Right kidney (tissue), 1 donor: ENCODE measurements around the gene CYP2W1.

Experiments
- DNase-seq: peaks from one replicate; pipeline ENCODE4 v3.0.0-alpha.2; 2016

The CYP2W1 gene

DNA sequence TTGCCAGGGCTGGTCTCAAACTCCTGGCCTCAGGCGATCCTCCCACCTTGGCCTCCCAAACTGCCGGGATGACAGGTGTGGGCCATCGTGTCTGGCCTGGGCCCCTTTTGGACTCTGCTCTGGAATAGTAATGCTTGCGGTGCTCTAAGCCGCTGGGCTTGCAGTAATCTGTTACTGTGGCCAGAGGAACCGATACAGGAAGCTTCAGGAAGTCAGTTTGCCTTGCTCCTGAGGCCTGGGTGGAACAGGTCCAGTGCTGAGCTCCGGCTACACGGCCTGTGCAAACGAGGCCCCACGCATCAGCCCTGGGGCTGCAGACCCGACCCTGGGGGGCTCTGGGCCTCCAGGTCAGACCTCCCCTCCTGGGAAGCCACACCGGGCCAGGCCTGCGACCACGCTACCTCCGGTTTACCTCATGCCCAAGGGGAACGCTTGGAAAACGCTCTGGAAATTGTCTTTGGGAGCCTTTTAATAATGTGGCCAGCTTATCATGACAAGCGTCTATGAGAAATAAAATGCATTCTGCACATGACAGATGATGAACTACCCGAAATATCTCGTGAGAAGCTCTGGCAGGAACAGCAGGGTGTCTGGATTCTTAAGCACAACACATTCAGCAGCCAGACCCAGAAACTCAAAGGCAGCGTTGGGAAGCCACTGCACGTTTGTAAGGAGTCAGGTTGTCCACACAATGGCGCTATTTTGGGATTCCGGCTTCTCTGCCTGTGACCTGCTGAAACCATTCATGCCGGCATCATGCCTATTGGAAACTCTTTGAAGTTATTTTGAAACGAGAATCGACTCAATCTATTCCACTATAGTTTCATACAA lies 18.4 kb upstream of the CYP2W1 start:
- no peak for DNase-seq

DNA sequence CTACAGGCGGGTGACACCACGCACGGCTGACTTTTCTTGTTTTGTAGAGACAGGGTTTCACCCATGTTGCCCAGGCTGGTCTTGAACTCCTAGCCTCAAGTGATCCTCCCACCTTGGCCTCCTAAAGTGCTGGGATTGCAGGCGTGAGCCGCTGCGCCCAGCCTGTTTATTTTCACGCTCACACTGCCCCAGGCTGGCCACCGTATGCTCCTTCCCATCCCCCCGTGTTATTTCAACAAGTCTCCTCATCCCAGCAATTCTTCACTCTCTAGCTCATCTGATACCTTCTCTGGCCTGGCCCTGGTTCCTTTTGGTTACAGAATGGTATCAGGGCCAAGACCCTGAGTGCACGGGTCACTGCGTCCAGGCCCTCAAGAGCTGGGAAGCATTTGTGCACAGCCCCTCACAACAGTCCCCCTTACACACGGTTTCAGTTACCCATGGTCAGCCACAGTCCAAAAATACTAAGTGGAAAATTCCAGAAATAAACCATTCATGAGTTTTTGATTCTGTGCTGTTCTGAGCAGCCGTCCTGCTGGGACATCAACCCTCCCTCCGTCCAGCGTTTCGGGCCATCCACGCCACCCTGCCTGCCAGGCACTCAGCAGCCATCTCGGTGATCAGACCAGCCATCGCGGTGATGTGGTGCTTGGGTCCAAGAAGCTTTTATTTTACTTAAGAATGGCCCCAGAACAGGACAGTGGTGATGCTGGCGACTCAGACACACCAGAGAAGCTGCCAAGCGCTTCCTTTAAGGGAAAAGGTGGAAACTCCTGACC lies 16.5 kb upstream of the CYP2W1 start:
- no peak for DNase-seq

DNA sequence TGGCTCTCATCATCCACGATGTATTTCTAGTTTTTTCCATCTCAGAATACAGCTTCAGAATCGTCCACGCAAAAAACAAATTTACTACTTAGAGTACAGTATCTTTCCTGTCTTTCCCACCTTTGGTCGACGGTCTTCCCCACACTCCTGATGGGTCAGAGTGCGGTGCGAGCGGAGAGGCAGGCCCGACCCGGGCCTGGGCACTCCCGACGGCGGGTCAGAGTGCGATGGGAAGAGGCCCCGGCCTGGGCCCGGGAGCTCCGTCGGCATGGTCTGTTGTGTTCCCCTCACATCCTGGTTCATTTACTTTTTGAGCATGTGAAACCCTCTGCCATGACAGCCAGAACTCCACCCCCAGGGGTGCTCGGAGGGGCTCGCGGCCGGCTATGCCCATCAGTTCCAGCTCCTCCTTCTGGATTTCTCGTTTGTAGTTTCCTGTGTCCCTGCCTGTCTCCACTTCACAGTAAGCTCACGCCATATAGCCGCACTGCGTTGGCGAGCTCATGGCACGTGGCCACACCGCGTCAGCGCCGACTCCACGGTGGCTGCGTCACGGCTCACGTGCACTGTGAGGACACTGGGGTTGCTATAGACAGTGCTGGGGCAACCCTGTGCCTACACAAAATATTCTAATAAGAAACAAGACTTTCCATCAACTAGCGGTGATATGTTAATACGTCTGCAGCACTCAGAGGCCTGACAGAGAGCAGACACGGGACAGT lies 15.5 kb upstream of the CYP2W1 start:
- no peak for DNase-seq

DNA sequence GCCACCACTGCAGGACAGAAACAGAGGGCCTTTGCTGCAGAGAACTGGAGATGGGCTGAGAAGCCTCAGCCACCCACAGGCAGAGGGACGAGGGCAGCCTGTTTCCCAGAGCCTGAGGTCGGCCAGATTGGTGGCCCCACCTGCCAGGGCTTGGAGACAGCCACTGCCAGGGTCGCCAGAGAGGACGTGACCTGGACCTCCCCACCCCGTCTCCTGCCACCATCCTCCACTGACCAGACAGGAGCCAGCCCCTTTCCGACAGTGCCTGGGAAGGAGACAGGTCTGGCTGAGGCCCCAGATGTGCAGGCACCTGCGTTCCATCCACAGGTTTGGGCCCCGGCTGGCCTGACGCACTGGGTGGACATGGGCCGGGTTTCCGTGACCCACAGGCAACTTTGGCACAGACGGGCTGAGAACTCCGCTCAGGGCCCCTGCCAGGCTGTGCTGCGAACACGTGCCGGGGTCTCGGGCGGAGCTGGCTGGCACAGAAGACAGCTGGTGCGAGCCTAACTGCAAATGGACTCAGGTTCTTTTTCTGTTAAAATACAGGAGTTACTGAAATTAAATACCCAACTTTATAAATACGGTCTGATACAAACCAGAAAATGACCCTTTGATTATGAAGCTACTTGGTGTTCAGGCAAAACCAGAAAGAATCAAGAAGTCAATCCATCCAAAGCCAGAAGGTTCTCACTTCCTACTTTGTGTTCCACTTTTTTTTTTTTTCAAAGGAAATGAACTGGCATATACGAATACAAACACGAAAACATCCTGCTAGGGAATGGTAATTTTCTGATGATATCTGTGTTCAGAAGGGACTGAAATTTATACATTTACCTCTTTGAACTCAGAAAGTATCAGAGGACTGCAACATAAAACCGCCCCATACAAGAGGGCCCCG lies 14.5 kb upstream of the CYP2W1 start:
- no peak for DNase-seq

DNA sequence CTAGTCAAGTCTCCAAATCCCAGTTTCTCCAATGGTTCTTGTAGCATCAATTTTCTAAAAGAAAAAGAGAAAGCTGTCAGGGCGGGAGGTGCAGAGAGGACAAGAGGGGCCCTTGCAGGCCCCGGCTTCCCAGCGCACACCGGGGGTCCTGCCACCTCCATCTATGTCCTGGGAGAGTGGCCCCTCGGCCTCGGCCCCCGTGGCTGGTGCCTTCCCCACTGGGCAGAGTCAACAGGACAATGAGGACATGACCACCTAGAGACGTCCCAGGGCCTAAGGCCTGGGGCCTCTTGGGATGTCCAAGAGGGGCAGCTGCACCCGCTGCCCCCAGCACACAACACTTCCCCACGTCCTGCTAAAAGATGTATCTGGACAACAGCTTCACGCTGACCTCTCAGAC lies 13.6 kb upstream of the CYP2W1 start:
- DNase-seq, result no peak

DNA sequence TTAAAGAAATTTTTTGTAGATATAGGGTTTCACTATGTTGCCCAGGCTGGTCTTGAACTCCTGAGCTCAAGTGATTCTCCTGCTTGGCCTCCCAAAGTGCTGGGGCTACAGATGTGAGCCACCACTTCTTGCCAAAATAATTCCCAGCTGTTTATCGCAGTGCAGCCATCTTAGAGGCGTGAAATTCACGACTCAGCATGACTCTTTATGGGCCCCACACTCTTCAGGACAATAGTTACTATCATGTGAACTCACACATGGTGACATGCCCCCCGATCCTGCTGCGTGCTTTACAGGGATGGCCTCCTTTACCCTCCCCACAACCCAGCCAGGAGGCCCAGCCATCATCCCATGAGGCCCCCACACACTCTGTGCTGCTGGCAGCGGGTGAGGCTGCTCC lies 12.2 kb upstream of the CYP2W1 start:
- no peak for DNase-seq

DNA sequence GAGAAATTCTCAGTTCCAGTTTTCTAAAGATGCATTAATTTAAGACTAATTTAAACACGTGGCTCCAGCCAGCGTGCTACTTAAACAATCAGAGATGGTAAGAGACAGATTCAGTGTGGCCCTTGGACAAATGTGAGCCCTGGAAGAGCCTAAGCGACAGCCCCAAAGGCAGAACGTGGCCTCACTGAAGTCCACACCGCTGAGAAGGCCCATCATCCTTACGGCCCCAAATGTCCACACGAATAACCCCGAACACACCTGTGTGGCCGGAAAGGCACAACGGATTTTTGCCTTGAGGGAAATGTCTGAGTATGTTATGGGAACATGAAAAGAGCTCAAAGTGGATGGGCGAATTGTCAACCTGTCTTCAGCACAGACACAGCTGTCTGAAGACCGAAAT lies 10.9 kb upstream of the CYP2W1 start:
- no peak for DNase-seq

GRCh38 chr7:972676-973309 lies 10.2 kb upstream of the CYP2W1 start:
- DNase-seq, result no peak

DNA sequence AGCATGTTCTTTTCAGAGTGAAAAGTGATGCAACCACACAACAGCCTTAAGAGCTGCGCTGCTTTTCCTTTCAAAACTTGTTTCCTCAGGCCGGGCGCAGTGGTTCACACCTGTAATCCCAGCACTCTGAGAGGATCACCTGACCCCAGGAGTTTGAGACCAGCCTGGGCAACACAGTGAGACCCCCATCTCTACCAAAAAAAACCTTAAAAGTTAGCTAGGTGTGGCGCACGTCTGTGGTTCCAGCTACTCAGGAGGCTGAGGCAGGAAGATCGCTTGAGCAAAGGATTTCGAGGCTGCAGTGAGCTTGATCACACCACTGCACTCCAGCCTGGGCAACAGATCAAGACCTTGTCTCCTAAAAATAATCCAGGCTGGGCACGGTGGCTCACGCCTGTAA lies 9.7 kb upstream of the CYP2W1 start:
- no peak for DNase-seq

DNA sequence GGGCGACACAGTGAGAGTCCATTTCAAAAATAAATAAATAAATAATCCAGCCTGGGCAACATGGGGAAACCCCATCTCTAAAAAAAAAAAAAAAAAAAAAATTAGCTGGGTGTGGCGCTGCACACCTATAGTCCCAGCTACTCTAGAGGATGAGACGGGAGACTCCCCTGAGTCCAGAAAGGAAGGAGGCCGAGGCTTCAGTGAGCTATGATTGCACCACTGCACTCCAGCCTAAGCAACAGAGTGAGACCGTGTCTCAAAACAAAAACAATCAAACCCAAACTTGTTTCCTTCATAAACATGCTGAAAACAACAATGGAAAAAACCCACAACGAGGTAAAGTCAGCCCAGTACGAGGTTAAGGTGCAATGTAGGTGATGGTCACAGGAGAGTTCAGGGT lies 8.8 kb upstream of the CYP2W1 start:
- DNase-seq, result no peak

DNA sequence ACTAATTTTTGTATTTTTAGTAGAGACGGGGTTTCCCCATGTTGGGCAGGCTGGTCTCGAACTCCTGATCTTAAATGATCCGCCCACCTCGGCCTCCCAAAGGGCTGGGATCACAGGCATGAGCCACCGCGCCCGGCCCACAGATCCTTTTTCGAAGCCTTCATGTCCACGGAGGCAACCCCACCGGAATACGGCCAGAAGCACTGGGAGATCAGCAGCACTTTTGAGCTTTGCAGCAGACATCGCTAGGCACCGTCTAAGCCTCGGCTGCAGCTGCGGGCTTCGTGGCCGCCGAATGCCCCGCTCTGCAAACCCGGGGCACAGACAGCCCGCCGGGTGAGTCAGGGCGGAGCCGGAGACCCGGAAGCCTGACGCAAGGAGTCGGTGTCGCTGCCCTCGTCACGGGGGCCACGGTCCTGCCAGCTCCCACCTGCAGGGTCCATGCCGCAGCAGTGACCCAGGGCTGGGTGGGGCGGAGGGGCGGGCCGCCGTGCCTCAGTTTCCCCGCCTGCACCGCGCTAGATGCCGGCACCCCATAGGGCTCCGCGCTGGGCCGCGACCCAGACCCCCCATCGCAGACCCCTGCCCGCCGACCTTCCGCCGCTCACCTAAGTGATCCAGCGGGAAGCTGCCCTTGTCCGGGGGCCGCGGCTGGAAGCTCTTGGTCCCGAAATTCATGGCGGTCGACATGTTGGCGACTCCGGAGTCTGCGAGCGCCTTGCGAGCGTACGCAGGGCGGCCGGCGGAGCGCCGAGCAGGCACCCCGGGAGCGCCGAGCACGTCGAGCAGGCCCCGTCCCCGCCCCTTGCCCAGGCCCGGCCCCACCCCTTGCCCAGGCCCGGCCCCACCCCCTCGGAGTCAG lies 7.9 kb upstream of the CYP2W1 start, which contains the start of gene COX19:
COX19 (minus strand) TSS at position 730 of the 862 bp plus-strand sequence; CDS start at position 690, 40 bp downstream.
- peak; percentile 79 for DNase-seq

DNA sequence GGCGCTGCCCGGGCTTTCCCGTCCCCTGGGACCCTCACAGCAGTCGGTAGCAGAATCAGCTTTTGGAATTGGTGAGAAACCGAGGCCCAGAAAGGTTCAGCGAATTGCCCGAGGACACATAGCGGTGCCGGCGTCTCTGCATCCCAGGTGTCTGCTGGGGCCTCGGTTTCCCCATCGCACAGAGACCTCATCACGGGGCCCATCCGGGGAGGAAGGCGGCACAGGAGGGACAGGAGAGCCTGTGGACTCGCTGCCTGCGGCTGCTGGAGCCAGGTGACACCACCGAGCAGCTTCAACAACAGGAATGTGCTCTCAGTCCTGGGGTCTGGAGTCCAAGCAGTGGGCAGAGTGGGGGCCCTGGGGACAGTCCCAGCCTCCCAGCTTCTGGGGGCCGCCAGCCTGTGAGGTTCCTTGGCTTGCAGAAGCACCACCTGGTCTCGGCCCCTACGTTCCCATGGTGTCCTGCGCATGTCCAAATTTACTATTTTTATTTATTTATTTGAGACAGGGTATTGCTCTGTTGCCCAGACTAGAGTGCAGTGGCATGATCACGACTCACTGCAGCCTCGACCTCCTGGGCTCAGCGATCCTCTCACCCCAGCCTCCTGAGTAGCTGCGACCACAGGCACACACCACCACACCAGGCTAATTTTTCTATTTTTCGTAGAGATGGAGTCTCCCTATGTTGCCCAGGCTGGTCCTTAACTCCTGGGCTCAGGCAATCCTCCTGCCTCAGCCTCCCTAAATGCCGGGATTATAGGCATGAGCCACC lies 7.1 kb upstream of the CYP2W1 start:
- DNase-seq, result no peak

- peak; percentile 58 for DNase-seq
Measured at GRCh38 chr7:976901-977325, 6.1 kb upstream of the CYP2W1 start.

GRCh38 chr7:977326-978048 lies 5.5 kb upstream of the CYP2W1 start:
- DNase-seq, result peak; percentile 70

GRCh38 chr7:978049-978346 lies 5.0 kb upstream of the CYP2W1 start:
- DNase-seq, result peak; percentile 53

DNA sequence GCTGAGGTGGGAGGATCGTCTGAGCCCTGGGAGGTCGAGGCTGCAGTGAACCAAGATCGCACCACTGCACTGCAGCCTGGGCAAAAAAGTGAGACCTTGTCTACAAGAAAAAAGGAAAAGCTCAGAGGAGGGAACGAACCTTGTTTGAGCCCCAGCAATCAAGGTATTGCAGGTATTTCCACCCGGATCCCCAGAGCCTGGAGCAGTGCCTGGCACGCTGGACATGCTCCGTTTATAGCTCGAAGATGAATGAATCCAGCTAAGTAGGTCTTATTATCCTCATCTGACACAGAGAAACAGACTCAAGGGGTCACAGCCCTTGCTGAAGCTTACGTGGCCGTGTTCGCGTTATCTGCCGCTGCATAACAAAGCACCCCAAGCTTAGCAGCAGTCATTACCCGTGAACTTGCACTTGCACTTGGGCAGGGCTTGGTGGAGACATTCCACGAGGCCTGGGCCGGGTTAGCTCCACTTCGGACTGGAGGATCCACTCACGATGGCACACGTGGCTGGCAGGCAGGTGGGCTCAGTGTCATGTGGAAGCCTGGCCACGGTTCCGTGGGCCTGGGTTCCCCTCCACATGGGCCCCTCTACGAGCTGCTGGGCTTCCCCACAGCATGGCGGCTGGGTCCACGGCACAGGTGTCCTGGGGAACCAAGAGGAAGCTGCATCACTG lies 4.4 kb upstream of the CYP2W1 start:
- no peak for DNase-seq

- no peak for DNase-seq
Measured at GRCh38 chr7:979151-979550, 3.8 kb upstream of the CYP2W1 start.

- DNase-seq, result peak; percentile 32
Measured at GRCh38 chr7:979886-980571, 3.0 kb upstream of the CYP2W1 start.
